ENCODE measurements around the gene TNS1. TPM values are rescaled to one million over a fixed set of nuclear protein-coding genes. Genes with fewer than 3 reads are reported as not detected.
A peak's percentile ranks its signal among the peaks of the same experiment; 100 is the strongest.
"Not testable (repeated sequence)": the region's sequence is repeated elsewhere in the genome, so short reads cannot be mapped to it uniquely, and the experiment has no call there.

TNS1 gene
- polyA plus RNA-seq, 3 donors = 55.2 to 58.0 (median 56.0) TPM

DNA sequence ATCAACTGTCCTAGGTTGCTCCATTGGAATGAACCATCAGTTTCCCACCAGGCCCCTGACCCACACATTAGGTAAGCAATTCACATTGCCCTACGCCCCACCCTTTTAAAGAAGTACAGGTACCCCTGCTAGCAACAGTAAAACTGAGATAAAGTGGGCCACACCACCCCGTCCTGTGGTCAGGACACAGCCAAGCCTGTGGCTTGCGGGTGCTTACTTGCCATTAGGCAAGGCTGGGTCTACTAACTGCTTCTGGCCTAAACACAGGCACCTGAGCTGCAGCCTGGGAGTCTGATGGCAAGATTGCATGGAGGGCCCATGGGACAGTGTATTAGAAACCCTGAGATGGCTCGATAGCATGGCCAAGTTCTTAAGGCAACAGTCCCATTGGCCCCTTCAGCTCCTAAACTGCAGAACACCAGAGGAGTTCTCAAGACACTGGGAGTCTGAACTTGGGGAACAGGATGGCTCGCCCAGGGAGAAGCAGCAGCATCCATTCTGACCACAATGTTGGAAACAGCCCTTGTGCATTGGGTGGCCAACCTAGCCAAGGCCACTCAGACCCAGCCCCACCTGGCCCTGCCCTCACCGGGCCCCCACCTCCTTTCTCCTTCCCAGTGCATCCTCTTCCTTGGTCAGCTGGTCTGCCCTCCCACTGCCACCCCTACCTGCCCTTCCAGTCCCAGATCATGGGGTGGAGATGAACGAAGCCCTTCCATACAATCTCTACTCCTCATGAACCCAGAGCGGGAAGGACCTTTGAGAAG lies 177.1 kb downstream of the TNS1 start:
- DNase-seq (ENCODE audit: low read depth in 3 of 3, low spot score in 2 of 3) = no peak

DNA sequence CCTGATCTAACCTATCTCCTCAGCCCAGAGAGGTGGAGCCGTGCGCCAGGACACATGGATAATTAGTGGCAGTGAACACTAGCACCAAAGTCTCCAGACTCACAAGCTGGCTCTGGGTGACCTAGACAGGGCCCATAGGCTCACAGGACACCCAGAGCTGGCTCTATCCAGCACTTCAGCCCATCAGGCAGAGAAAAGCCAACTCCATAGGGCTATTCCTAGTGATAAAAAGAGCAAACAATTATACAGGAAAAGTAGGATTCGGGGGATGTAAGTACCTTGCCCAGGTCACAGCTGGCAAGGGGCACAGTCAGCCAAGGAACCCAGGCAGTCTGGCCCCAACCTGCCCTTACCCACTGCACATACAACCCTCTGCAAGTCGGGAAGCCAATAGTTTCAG lies 178.6 kb downstream of the TNS1 start:
- DNase-seq (ENCODE audit: low read depth in 3 of 3, low spot score in 2 of 3) = no peak

DNA sequence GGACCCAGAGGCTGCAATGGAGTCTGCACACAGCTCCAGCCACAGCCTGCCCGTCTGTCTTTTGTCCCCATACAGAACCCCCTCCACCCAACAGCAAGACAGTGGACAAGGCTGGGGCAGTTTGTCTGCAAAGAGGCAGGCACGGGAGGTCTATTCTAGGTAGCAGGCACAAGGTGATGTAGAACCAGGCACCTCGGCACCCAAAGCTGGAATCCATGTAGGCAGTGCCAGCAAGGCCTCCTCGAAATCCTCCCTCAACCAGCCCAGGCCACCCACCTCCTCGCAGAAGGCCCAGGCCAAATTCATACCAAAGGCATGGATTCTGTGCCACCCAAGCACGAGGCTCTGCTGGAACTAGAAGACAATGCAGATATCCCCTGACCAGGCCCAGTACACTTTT lies 179.2 kb downstream of the TNS1 start:
- no peak for DNase-seq (ENCODE audit: low read depth in 3 of 3, low spot score in 2 of 3)

DNA sequence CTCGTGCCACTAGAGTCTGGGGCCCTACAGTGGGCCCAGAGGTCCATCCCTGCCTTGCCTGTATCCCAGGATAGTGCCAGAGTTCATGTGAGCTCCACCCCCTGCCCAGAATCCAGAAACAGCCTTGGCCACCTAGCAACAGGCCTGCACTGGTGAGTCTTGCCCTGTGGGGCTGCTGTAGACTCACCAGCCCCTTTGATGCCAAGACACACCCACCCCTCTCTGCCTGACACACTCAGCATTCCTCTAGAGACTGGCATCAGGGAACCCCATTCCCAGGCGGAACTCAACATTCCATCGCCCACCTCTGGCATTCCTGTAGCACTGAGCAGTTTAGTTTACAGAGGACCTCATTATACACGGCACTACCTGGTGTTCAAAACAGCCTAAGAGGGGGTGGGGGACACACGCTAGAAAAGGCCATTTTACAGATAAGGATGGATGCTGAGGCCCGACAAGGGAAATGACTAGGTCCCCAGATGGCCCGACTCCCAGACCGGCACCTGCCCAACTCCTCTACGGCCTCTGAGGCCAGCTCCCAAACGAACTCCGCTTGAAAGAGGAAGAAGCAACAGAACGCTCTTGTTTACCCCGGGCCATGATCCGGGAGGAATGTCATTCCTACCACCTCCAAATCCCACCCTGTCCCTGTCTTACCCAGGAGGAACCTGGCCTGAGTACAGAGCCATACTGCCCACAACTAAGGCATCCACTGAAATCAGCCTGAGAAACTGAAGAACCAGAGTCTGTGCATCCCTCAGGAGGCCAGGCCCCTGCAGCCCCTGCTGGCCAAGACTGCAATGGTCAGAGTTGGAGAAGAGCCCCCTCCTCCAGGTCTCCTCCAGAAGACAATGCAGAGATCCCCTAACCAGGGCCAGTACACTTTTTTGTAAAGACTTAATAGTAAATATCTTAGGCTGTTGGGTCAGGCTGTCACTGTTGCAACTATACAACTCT lies 180.2 kb downstream of the TNS1 start:
- DNase-seq (ENCODE audit: low read depth in 3 of 3, low spot score in 2 of 3) = no peak

DNA sequence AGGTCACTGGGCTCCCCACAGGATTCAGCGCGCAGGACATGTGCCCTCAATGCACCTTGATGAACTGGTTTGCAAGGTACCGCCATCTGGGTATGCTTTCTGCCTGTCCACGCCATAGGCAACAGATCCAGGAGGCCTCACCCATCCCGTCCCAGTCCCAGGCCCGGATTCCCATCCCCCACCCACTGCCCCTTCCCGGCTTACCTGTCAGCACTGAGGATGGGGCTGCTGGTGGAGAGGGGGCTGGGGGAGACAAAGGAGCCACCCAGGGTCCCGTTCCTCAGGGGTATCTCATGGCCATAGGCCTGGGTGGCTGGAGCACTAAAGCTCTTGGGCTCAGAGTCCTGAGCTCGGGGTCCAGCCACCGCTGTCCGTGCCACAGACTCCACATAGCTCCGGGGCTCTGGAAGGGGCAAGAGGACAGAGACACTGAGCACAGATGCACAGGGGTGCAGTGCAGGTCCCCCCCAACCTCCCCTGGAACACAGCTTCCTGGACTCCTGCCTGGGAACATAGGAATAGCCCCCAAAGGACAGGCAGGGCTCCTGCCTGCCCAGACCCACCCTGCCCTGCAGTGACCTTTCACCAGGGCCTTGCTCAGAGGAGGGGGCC lies 181.2 kb downstream of the TNS1 start:
- no peak for DNase-seq (ENCODE audit: low read depth in 3 of 3, low spot score in 2 of 3)

DNA sequence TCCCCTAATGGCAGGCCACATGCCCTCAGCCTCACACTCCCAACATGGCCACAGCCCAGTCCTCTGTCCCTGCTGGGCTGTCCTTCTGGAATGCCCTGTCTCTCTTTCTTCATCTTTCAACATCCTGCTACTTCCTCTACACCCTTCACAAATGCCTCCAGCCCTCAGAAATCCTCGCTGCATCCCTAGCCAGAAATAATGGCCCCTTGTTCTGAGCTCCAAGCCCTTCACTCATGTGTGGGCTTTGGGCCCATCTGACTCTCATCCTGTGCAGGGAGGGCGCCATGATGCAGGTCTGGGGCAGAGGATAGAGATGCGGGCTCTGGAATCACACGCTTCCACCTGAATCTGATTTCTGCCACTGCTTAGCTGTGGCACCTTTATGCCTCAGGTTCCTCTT lies 181.9 kb downstream of the TNS1 start:
- DNase-seq (ENCODE audit: low read depth in 3 of 3, low spot score in 2 of 3) = no peak

DNA sequence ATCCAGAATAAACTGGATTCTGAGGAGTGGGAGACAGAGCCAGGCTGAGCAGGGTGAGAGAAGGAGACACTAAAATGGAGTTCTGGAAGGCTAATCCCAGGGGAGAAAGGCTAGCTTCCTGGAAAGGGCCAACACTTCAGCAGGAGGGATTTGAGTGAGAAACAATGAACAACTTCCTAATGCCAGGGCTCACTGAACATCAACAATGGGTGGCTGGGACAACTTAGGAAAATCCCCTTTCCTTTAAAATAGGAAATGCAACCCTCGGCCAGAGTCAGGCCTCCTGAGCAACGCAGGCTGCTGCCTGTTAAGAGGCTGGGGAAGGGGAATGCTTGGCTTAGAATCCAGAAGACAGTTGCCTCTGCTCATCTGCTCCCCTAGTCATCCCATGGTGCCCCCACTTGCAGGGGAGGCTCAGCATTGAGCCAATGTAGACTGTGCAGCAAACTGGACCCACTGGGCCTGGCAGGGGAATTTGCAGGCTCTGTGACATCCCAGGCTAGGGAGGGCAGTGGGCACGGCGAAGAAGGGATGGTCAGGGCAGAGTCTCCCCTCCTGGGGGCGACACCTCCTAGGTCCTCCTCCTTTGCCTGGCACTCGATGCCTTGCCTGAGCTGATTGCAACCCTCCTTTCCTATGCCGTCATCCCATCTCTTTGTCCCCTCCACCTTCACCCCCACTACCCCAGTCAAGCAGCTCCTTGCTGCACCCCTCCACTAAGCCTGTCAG lies 182.5 kb downstream of the TNS1 start:
- no peak for DNase-seq (ENCODE audit: low read depth in 3 of 3, low spot score in 2 of 3)

DNA sequence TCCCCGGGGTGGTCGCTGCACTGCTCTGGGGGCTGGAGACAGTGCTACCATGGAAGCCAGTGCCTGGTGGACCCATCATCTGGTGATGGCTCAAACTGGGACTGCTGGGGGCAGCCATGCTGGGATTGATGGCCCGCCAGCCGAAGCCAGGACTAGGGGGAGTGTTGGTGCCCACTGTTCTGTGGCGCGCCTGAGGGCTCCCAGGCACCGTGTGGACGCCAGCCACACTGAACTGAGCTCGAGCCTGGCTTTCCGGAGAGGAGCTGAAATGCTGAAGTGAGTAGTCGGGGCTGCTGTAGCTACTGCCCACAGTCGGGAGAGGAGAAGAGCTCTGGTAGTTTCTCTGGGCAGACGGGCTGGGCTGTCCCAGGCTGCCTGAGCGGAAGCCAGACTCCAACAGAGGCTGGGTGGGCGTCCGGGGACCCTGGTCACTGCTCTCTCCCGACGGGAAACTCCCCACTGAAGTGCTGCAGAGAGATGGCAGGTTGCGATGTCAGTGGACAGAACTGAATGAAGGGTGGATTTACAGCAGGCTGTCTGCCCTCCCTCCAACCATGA lies 184.4 kb downstream of the TNS1 start:
- no peak for DNase-seq (ENCODE audit: low read depth in 3 of 3, low spot score in 2 of 3)

DNA sequence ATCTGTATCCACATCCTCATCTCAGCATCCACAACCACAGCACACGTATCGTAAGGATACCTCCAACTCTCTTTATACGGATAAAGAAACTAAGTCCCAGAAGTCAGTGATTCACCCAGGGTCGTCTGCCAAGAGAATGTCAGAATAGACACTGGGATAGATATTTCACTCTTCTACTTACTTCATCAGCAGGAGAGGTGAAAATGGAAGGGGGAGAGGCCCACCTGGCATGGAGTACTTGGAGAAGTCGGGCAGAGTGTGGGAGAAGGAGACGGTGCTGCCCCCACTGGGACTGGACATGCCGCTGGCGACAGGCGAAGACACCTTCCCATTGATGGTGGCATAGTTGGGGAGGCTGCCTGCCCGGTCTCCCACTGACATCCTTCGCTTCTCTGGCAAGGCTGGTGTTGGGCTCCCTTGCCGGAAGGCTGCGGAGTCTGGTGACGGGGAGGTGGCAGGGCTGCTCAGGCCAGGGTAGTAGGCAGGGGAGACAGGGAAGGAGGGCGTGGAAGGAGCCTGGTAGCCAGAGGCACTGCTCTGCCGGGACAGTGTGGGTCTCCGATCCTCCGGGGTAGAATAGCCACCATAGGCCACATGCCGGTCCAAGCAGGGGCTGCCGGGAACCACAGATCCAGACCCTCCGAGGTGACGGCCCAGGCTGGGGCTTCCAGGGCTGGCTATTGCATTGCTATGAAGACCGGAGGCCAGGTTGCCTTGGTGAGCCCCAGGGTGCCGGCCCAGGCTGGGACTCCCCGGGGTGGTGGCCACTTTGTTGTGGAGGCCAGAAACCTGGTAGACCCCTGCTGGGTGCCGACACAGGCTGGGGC lies 185.1 kb downstream of the TNS1 start:
- DNase-seq (ENCODE audit: low read depth in 3 of 3, low spot score in 2 of 3) = no peak

DNA sequence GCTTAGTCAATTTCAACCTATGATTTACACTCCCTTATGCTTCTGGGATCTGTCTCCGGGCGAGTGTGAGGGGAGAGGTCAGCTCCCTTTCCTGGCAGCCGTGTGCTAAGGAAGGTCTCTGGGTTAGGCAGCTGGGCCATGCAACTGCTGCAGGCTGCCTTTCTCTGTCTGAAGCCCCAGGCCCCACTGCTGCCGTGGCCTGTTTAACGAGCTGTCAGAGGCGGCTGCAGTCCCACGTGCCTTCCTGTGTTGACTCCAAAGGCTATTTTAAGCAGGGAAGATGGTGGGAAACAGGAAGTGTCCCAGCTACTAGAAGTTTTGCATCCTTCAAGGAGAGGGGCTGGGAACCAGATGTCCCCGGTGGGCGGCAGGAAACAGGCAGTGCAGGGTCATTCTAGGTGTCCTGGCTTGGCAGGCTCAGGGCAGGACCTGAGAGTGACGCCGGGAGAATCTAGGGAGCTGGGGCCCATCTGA lies 186.4 kb downstream of the TNS1 start:
- DNase-seq (ENCODE audit: low read depth in 3 of 3, low spot score in 2 of 3) = peak; percentile 38 to 45 (median 42)

DNA sequence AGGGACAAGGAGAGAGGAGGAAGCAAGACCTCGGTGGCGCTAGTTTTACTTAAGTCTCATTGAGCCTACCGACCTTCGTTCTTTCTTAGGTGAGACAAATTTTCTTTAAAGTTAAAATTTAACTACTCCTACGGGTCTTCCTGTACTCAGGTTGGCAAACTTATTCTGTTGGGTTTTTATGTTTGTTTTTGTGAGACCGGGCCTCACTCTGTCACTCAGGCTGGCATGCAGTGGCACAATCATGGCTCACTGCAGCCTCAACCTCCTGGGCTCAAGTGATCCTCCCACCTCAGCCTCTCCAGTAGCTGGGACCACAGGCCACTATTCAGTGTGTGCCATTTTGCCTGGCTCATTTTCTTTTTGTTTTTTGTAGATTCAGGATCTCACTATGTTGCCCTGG lies 189.0 kb downstream of the TNS1 start:
- no peak for DNase-seq (ENCODE audit: low read depth in 3 of 3, low spot score in 2 of 3)

DNA sequence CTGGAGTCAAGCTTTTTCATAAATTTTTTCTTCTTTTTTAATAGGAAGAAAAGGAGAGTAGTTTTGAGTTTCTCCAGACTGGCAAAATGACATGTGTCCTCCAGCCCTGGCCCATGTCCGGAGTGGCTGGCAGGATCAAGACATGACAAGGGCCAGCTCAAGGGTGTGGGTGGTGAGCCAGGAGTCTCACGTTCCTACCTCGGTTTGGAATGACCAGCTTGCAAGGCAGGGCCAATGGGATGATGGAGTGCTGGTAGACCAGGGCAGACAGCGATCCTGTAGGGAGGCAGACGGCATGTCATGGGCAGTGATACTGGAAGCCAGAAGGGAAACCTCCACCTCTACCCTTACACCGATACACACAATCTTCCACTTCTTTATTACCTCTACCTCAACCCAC lies 190.6 kb downstream of the TNS1 start:
- DNase-seq (ENCODE audit: low read depth in 3 of 3, low spot score in 2 of 3) = no peak

DNA sequence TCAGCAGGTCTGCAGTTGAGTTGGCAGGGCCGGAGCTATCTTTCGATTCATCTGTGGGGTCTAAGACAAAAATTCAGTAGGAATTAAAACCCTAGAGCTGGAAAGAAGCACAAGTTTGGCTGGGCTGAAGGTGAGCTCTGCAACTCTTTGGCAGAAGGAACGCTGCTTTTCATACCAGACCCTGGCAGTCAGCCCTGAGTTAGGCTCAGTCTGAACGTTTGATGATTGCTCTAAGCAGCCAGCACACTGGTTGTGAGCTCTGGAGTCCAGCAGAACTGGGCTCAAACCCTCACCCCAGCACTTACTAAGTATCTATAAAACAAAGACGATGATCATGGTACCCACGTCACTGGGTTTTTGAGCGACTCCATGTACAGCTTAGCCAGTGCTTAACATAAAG lies 192.5 kb downstream of the TNS1 start:
- no peak for DNase-seq (ENCODE audit: low read depth in 3 of 3, low spot score in 2 of 3)

DNA sequence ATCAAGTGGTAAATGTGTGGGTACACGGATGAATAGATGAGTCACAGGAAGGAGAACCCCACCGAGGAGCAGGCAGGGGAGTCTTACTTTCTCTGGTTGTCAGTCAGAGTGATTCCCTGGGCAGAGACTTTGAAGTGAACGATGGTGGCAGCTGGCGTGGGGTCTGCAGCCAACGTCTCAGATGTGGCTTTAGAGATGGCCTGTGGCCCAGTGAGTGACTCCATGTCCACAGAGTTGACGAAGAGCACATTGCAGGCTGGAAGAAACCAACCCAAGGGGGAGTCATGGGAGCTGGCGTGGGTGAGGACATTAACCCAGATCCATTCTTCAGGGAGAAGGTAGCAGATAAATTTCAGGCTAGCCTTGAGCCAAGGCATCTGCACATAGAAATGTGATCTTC lies 193.1 kb downstream of the TNS1 start:
- DNase-seq (ENCODE audit: low read depth in 3 of 3, low spot score in 2 of 3) = no peak

DNA sequence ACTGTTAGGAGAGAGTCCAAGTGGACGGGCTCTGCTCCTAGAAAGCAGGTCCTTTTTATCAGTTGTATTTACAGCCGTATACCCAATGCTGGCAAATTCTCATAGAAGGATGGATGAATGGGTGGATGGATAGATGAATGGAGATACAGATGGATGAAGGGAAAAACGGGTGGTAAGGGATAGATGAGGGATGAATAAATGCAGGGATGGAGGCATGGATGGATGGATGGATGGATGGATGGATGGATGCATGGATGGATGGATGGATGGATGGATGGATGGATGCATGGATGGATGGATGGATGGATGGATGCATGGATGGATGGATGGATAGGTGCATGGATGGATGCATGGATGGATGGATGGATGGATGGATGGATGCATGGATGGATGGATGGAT lies 193.8 kb downstream of the TNS1 start:
- DNase-seq (ENCODE audit: low read depth in 3 of 3, low spot score in 2 of 3) = not testable (repeated sequence)

DNA sequence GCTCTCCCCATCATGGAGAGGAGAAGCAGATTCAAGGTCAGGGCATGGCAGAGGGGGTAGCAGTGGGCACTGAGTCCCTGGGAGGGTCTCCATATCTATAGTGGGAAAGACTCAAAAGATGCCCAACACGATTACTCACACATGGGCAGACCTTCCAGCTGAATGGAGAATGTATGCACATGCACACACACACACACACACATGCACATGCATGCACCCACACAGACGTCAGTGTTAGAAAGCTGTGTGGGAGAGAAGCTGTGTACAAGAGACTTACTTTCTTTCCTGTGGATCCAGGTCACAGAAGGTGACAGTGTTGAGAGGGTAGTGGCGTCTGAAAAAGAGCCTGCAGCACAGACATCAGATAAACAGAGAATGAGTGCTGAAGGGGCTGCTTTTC lies 194.5 kb downstream of the TNS1 start:
- DNase-seq (ENCODE audit: low read depth in 3 of 3, low spot score in 2 of 3) = no peak

DNA sequence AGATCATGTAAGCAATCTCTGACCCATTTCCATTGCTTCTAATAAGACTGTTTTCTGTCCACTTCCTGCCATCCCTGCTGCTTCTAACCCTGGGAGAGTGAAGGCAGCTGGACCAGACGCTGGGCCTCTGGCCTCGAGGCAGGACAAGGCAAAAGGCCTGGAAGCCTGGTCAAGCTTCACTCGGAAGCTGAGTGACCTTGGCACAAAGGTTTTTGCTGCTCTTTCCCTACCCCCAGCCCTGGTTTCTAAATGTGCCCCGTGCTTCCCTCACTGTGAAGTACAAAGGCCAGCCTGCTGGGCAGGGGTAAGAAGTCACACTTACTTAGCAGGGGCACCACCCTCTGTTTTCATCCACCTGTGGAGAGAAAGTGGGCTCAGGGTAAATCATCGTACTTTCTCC lies 195.0 kb downstream of the TNS1 start:
- DNase-seq (ENCODE audit: low read depth in 3 of 3, low spot score in 2 of 3) = no peak

DNA sequence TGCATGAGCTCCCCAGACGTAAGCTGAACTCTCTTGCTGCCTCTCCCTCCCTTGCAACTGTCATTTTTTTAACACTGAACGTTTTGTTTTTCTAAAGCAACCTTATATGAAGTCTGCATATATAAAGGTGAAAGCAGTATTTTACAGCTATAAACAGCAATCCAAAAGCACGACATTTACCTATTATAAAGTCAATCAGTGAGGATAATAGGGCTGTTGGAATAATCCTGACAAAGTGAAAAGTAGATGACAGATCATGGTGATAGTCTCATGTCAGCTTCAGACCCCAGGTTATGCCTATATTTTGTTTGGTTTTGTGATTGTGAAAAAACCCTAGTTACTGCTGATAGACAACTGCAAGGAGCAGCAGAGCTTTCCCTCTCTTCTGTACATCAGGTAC lies 195.8 kb downstream of the TNS1 start:
- no peak for DNase-seq (ENCODE audit: low read depth in 3 of 3, low spot score in 2 of 3)

DNA sequence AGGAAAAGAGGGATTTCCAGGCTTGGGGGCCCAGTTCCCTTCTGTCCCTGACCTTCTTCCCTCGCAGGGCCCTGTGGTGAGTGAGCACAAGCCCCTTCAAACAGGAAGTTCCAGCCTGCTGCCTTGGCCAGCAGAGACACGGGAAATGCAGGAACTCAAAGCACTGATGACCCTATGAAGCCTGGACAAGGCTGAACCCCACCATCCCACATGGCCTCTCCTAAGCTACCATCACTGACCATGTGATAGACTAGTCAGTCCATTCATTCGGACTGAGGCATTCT lies 196.4 kb downstream of the TNS1 start:
- no peak for DNase-seq (ENCODE audit: low read depth in 3 of 3, low spot score in 2 of 3)

All from right renal cortex interstitium (tissue), 3 donors.